Prostate gland (tissue), 2 donors: ENCODE measurements around the gene SLC38A5. TPM values are rescaled to one million over a fixed set of nuclear protein-coding genes. Genes with fewer than 3 reads are reported as not detected.

Experiments
- DNase-seq: peaks from one replicate; pipeline ENCODE4 v3.0.0-alpha.2; 2019; ENCODE audit warnings: low spot score
- H3K27ac ChIP-seq, 2 donors: fragments of 200-600 bp; sonication (generic); 2 replicates each; pipeline ENCODE4 v1.5.1; 2017 to 2019
- H3K27me3 ChIP-seq: fragments of 200-600 bp; sonication (generic); replicated peaks from 2 replicates; pipeline ENCODE4 v1.5.1; 2019; ENCODE audit not compliant: insufficient read depth
- H3K36me3 ChIP-seq, 2 donors: fragments of 200-600 bp; sonication (generic); 1 replicate in 1 of 2; 2 replicates in 1 of 2; pipeline versions ENCODE4 v1.5.1 to v1.8.1; 2017 to 2019
- H3K4me1 ChIP-seq: fragments of 200-600 bp; sonication (generic); replicated peaks from 2 replicates; pipeline ENCODE4 v1.5.1; 2019
- H3K4me3 ChIP-seq, 2 donors: fragments of 200-600 bp; sonication (generic); 2 replicates each; pipeline ENCODE4 v1.5.1; 2017 to 2019
- H3K9me3 ChIP-seq: fragments of 200-600 bp; sonication (generic); 2 replicates; pipeline ENCODE4 v1.5.1; 2017
- POLR2A ChIP-seq: fragments of 450-650 bp; IDR thresholded peaks from one replicate; pipeline ENCODE4 v1.6.1; 2016; ENCODE audit warnings: antibody characterized with exemption, mild to moderate bottlenecking
- POLR2AphosphoS5 ChIP-seq: sonication (generic); formaldehyde crosslinking; IDR thresholded peaks from one replicate; pipeline ENCODE4 v1.6.1; 2017; ENCODE audit warnings: antibody characterized with exemption
- WGBS: methylation state at CpG from one replicate; pipeline ENCODE4 v1.1.5; 2018; 5-methylcytosine and 5-hydroxymethylcytosine counted together
- intact Hi-C: fragments of 100-400 bp; cut with DNase I; formaldehyde crosslinking; loops from one replicate; pipeline ENCODE4 v1.14.2; 2022
- total RNA-seq, 2 donors: library from RNA; depleted of rRNA; stranded (reverse); fragments of >200 nt; gene quantifications; one replicate each; pipeline ENCODE4 v1.1.0, GENCODE V29; 2016
- TF ChIP-seq, protein P1 (sequence below), 4 experiments: fragments of 200-600 bp in 2 of 4; fragments of 450-650 bp in 2 of 4; sonication (generic) in 2 of 4; IDR thresholded peaks; 1 replicate in 3 of 4; 2 replicates in 1 of 4; pipeline ENCODE4 v1.5.1; 2016 to 2019; ENCODE audit warnings: antibody characterized with exemption in 4 of 4, mild to moderate bottlenecking in 2 of 4, moderate library complexity in 2 of 4

Gene SLC38A5
- total RNA-seq, 2 donors from 2014 or later, result 3.0 to 6.2 TPM

GRCh38 chrX:48509619-48510018 is 39.6 kb upstream of the SLC38A5 start:
- no peaks in the 10 kb centered on the region for H3K4me1 ChIP-seq
- no peaks in the 10 kb centered on the region for H3K9me3 ChIP-seq
- intact Hi-C loops, result no loop called here
- DNase-seq, result no peak
- H3K27ac ChIP-seq, result no peak overlapping the region
- TF ChIP-seq, protein P1, sequence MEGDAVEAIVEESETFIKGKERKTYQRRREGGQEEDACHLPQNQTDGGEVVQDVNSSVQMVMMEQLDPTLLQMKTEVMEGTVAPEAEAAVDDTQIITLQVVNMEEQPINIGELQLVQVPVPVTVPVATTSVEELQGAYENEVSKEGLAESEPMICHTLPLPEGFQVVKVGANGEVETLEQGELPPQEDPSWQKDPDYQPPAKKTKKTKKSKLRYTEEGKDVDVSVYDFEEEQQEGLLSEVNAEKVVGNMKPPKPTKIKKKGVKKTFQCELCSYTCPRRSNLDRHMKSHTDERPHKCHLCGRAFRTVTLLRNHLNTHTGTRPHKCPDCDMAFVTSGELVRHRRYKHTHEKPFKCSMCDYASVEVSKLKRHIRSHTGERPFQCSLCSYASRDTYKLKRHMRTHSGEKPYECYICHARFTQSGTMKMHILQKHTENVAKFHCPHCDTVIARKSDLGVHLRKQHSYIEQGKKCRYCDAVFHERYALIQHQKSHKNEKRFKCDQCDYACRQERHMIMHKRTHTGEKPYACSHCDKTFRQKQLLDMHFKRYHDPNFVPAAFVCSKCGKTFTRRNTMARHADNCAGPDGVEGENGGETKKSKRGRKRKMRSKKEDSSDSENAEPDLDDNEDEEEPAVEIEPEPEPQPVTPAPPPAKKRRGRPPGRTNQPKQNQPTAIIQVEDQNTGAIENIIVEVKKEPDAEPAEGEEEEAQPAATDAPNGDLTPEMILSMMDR (IDR thresholded peaks at IDR 0.05), result no peak
- TF ChIP-seq POLR2A (no peak), POLR2AphosphoS5 (no peak)
- H3K4me3 ChIP-seq, result peak overlapping the region; percentile 43 to 58
- H3K27me3 ChIP-seq, result no peaks in the 10 kb centered on the region
- 21% methylated on average over 7 of the region's 11 CpGs for WGBS
- H3K36me3 ChIP-seq, result no peaks in the 10 kb centered on the region

DNA sequence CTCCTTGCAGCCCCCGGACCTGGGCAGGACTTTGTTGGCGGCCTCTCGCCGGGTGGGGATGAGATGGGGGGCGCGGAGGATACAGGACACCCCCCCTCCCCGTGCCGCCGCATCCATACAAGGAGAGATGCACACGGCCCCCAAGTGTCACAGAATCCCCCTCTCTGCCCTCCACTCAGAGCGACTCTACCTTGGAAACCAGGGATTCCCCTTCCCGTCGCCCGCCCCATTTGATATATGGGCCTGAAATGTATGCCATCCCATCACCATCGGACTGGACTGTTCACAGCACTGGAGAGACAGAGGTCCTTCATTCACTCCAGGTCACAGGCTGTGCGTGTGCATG is 39.2 kb upstream of the SLC38A5 start:
- Histone ChIP-seq H3K9me3 (no peaks in the 10 kb centered on the region), H3K4me1 (no peaks in the 10 kb centered on the region), H3K27me3 (no peaks in the 10 kb centered on the region), H3K27ac (peak overlapping the region; percentile 61 to 63), H3K36me3 (no peaks in the 10 kb centered on the region), H3K4me3 (peak overlapping the region; percentile 43 to 58)
- TF ChIP-seq POLR2A (no peak), POLR2AphosphoS5 (no peak)
- TF ChIP-seq, protein P1 (IDR thresholded peaks at IDR 0.05), result no peak
- no peak for DNase-seq
- intact Hi-C loops, result no loop called here
- 0% methylated on average over 10 of the region's 16 CpGs for WGBS

DNA sequence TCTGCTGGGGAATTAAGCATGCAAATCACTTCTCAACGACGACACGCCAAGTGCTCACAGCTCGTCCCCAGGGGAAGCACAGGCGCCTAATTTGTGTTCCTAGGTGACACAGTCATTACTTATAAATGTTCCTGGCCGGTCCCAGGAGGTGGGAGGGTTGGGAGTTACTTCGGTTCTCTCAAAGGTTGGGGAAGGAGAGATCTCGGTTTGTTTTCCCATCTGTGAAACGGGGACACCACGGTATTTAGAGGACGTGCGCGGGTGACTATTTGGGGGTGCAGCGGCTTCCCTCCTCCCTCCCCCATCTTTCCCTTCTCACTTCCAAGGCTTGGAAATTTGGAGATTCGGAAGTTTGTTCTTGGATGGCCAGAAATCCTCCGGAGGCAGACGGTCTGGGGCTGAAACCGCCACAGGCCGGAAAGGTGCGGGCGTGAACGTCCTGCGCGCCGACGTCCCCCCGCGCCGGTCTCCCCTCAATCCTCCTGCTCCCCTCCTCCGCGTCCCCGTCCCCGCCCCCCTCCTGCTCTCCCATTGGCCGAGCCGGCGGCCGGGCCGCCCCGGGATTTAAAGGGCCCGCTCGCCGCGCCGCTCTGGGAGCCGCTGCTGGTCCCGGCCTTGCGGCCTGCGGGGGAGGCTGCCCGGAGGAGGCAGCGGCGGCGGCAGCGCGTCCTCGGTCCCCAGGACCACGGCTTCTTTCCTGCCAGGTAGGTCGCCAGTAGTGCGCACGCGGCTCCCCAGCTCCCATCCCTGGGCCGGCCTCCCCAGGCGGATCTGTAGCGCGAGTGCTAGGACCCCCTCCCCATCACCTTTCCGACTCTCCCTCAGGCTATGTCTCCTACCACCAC is 38.6 kb upstream of the SLC38A5 start, which contains the start of gene PORCN:
TSS of gene PORCN (plus strand) at position 593 of the 845 bp plus-strand sequence. CDS start 829 bp downstream, outside the sequence.
- DNase-seq, result peak; percentile 70
- H3K36me3 ChIP-seq, result no peaks in the 10 kb centered on the region
- H3K4me1 ChIP-seq, result no peaks in the 10 kb centered on the region
- peak; percentile 34 for TF ChIP-seq POLR2AphosphoS5
- TF ChIP-seq, protein P1 (IDR thresholded peaks at IDR 0.05), result no peak
- peak; percentile 36 for TF ChIP-seq POLR2A
- no peaks in the 10 kb centered on the region for H3K9me3 ChIP-seq
- H3K27me3 ChIP-seq, result no peaks in the 10 kb centered on the region
- peak within 1 kb of the TSS; percentile 43 to 58 for H3K4me3 ChIP-seq
- peak within 1 kb of the TSS; percentile 61 to 63 for H3K27ac ChIP-seq
- intact Hi-C loops, result no loop called here
- WGBS, result 1% methylated on average over 16 of the region's 65 CpGs

GRCh38 chrX:48507246-48507645 is 37.2 kb upstream of the SLC38A5 start:
- Histone ChIP-seq H3K27ac (no peak overlapping the region), H3K4me3 (no peak overlapping the region), H3K36me3 (no peaks in the 10 kb centered on the region), H3K4me1 (no peaks in the 10 kb centered on the region), H3K27me3 (no peaks in the 10 kb centered on the region), H3K9me3 (no peaks in the 10 kb centered on the region)
- intact Hi-C loops, result no loop called here
- 88% methylated on average over 5 of the region's 5 CpGs for WGBS
- TF ChIP-seq, protein P1 (IDR thresholded peaks at IDR 0.05), result no peak
- TF ChIP-seq POLR2AphosphoS5 (no peak), POLR2A (no peak)
- no peak for DNase-seq

DNA sequence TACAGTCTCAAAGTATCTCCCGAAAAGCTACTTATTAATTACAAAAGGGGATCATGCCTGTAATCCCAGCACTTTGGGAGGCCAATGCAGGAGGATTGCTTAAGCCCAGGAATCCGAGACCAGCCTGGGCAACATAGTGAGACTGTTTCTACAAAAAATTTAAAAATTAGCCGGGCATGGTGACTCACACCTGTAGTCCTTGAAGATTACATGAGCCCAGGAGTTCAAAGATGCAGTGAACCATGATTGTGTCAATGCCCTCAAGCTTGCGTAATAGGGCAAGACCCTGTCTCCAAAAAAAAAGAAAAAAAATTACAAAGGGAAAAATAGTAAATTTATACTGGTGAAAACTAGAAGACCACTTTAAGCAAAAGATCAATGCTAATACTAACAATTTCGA is 35.4 kb upstream of the SLC38A5 start:
- no peak for DNase-seq
- no peak for TF ChIP-seq POLR2AphosphoS5
- TF ChIP-seq, protein P1 (IDR thresholded peaks at IDR 0.05), result no peak
- TF ChIP-seq POLR2A, result no peak
- intact Hi-C loops, result no loop called here
- Histone ChIP-seq H3K27me3 (no peaks in the 10 kb centered on the region), H3K4me3 (no peak overlapping the region), H3K36me3 (no peaks in the 10 kb centered on the region), H3K9me3 (no peaks in the 10 kb centered on the region), H3K27ac (no peak overlapping the region), H3K4me1 (no peaks in the 10 kb centered on the region)
- 86% methylated on average over 5 of the region's 5 CpGs for WGBS
